Lower leg skin (tissue), 4 donors: ENCODE data around the gene NCOA5. TPM values are rescaled to one million over a fixed set of nuclear protein-coding genes. Genes with fewer than 3 reads are reported as not detected.

Source experiments
- DNase-seq, 2 donors: peaks; one replicate each; pipeline ENCODE4 v3.0.0-alpha.2; 2019; ENCODE audit warnings: low spot score in 2 of 2
- H3K4me3 ChIP-seq: fragments of 200-600 bp; sonication (generic); 2 replicates; pipeline ENCODE4 v1.5.1; 2017; ENCODE audit warnings: mild to moderate bottlenecking, low read depth; ENCODE audit not compliant: poor library complexity, severe bottlenecking
- POLR2A ChIP-seq, 2 donors: fragments of 450-650 bp; IDR thresholded peaks; one replicate each; pipeline ENCODE4 v1.6.1; 2016 to 2017; ENCODE audit warnings: antibody characterized with exemption in 2 of 2, mild to moderate bottlenecking in 1 of 2, moderate library complexity in 1 of 2
- WGBS, 2 donors: methylation state at CpG; one replicate each; pipeline ENCODE4 v1.1.5; 2018; 5-methylcytosine and 5-hydroxymethylcytosine counted together
- intact Hi-C: fragments of 100-400 bp; cut with DNase I; formaldehyde crosslinking; loops from one replicate; pipeline ENCODE4 v1.15.0; 2023; ENCODE audit warnings: low total_unique reads
- total RNA-seq, 4 donors: library from RNA; depleted of rRNA; stranded (reverse); fragments of >200 nt; gene quantifications; one replicate each; pipeline ENCODE4 v1.1.0, GENCODE V29; 2016
- TF ChIP-seq, protein P1 (sequence below), 3 donors: fragments of 450-650 bp; IDR thresholded peaks; one replicate each; pipeline ENCODE4 v1.5.1; 2016; ENCODE audit warnings: antibody characterized with exemption in 3 of 3, mild to moderate bottlenecking in 3 of 3, moderate library complexity in 2 of 3

The NCOA5 gene
- total RNA-seq, 4 donors from 2014 or later, result 27.7 to 51.5 (median 41.2) TPM

DNA sequence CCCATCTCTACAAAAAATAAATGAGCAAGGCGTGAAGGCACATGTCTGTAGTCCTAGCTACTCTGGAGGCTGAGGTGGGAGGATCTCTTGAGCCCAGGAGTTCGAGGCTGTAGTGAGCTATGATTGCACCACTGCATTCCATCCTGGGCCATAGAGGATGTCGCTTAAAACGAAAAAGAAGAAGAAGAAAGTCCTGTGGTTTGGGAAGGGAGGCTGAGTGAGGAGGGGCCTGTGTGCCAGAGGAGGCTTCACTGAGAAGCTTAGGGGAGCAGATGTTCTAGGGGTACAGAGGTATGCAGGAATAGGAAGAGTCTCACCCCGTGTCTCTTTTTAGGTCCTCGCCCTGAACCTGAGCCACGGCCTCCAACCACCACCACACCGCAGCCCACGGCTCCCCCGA, 76.8 kb downstream of the NCOA5 start:
- intact Hi-C loops, result no loop called here
- WGBS, 2 donors, result 57 to 64% methylated on average over 9 to 10 of the region's 10 CpGs
- no peak for DNase-seq
- TF ChIP-seq, protein P1, sequence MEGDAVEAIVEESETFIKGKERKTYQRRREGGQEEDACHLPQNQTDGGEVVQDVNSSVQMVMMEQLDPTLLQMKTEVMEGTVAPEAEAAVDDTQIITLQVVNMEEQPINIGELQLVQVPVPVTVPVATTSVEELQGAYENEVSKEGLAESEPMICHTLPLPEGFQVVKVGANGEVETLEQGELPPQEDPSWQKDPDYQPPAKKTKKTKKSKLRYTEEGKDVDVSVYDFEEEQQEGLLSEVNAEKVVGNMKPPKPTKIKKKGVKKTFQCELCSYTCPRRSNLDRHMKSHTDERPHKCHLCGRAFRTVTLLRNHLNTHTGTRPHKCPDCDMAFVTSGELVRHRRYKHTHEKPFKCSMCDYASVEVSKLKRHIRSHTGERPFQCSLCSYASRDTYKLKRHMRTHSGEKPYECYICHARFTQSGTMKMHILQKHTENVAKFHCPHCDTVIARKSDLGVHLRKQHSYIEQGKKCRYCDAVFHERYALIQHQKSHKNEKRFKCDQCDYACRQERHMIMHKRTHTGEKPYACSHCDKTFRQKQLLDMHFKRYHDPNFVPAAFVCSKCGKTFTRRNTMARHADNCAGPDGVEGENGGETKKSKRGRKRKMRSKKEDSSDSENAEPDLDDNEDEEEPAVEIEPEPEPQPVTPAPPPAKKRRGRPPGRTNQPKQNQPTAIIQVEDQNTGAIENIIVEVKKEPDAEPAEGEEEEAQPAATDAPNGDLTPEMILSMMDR (IDR thresholded peaks at IDR 0.05), result no peak
- TF ChIP-seq POLR2A (IDR thresholded peaks at IDR 0.05), result no peak
- H3K4me3 ChIP-seq, result no peak overlapping the region

DNA sequence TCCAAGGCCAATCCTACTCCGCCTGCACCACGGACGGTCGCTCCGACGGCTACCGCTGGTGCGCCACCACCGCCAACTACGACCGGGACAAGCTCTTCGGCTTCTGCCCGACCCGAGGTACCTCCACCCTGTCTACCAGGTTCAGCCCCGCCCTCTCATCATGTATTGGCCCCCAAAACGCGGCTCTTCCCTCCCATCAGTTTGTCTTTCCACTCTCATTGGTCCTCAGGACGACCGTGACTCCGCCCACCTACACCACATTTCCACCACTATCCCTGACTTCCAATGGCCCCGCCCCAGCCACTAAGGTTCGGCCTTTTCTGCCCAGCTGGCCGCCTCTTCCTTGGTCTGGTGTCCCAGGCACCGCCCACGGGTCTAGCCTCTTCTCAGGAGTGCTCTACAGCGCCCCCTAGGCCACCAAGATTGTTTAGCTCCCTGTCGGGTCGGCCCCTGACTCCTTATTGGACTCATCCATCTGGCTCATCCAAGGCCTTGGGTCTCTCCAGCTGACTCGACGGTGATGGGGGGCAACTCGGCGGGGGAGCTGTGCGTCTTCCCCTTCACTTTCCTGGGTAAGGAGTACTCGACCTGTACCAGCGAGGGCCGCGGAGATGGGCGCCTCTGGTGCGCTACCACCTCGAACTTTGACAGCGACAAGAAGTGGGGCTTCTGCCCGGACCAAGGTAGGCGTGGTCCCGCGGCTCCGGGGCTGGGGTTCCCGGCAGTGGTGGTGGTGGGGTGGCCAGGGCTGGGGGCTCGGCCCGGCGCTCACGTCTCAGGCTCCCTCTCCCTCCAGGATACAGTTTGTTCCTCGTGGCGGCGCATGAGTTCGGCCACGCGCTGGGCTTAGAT, 77.9 kb downstream of the NCOA5 start:
- WGBS, 2 donors, result 12 to 26% methylated on average over 44 to 57 of the region's 57 CpGs
- DNase-seq, result peak; percentile 51 to 90
- no peak overlapping the region for H3K4me3 ChIP-seq
- TF ChIP-seq, protein P1 (IDR thresholded peaks at IDR 0.05), result no peak
- TF ChIP-seq POLR2A (IDR thresholded peaks at IDR 0.05), result no peak
- intact Hi-C loops, result no loop called here

Other genes with a start within 250 kb of the NCOA5 start
- gene ACOT8, start 232.6 kb downstream of the NCOA5 start, total RNA-seq, result 10 to 100 TPM; 57.6 to 84.9 (median 61.4) TPM
- 1 to 10 TPM; 3.7 to 4.6 (median 4.0) TPM for gene ZSWIM3, start 232.3 kb downstream of the NCOA5 start, total RNA-seq
- 10 to 100 TPM; 10.0 to 16.6 (median 13.5) TPM for gene ZSWIM1, start 208.7 kb downstream of the NCOA5 start, total RNA-seq
- 1 to 10 TPM in 2 of 4 donors, under 1 TPM in 2; 0.59 to 3.6 (median 1.8) TPM for gene SPATA25, start 202.3 kb downstream of the NCOA5 start, total RNA-seq
- gene NEURL2, start 198.8 kb downstream of the NCOA5 start, total RNA-seq, result 10 to 100 TPM in 2 of 4 donors, 1 to 10 TPM in 2; 6.5 to 12.9 (median 9.5) TPM
- gene CTSA, start 198.6 kb downstream of the NCOA5 start, total RNA-seq, result 100 to 1,000 TPM in 3 of 4 donors, 10 to 100 TPM in 1; 89.1 to 122 (median 111) TPM
- 100 to 1,000 TPM in 1 of 4 donors, 10 to 100 TPM in 3; 37.4 to 114 (median 83.2) TPM for gene PLTP, start 177.8 kb downstream of the NCOA5 start, total RNA-seq
- 10 to 100 TPM; 34.5 to 63.2 (median 41.3) TPM for gene PCIF1, start 155.3 kb downstream of the NCOA5 start, total RNA-seq
- 10 to 100 TPM; 21.6 to 38.6 (median 30.7) TPM for gene ZNF335, start 117.8 kb downstream of the NCOA5 start, total RNA-seq
- gene MMP9, start 81.1 kb downstream of the NCOA5 start, total RNA-seq, result 1 to 10 TPM in 3 of 4 donors, not detected in 1; 1.8 to 7.0 (median 1.9) TPM
- not detected for gene SLC12A5, start 60.7 kb downstream of the NCOA5 start, total RNA-seq
- gene CD40, start 28.4 kb upstream of the NCOA5 start, total RNA-seq, result 10 to 100 TPM; 12.0 to 17.5 (median 15.9) TPM
- gene CDH22, start 218.5 kb upstream of the NCOA5 start, total RNA-seq, result 1 to 10 TPM; 1.6 to 3.0 (median 2.0) TPM